Measurements from ENCODE around the gene HYAL3.
"Not testable (repeated sequence)": the region's sequence is repeated elsewhere in the genome, so short reads cannot be mapped to it uniquely, and the experiment has no call there.

Gene HYAL3

GRCh38 chr3:50312041-50312440 is 12.8 kb upstream of the HYAL3 start:
- not testable (repeated sequence) for DNase-seq

GRCh38 chr3:50304601-50305000 is 5.4 kb upstream of the HYAL3 start:
- DNase-seq = no peak

- no peak for DNase-seq
Observed at GRCh38 chr3:50303013-50303815, 4.0 kb upstream of the HYAL3 start, which contains the start of gene HYAL1. Gene HYAL1 (minus strand): TSS chr3:50303574. CDS start chr3:50302956, 618 bp downstream.

GRCh38 chr3:50302095-50303012 is 3.1 kb upstream of the HYAL3 start:
- no peak for DNase-seq

- DNase-seq = no peak
Observed at GRCh38 chr3:50300681-50301254, 1.6 kb upstream of the HYAL3 start.

GRCh38 chr3:50299929-50300680 is 900 bp upstream of the HYAL3 start:
- no peak for DNase-seq

GRCh38 chr3:50299638-50299928 is 378 bp upstream of the HYAL3 start:
- no peak for DNase-seq

GRCh38 chr3:50297896-50298725 is 1.1 kb downstream of the HYAL3 start:
- no peak for DNase-seq

- no peak for DNase-seq
Observed at GRCh38 chr3:50297384-50297775, 1.8 kb downstream of the HYAL3 start.

GRCh38 chr3:50296721-50297383 is 2.4 kb downstream of the HYAL3 start:
- no peak for DNase-seq

- no peak for DNase-seq
Observed at GRCh38 chr3:50295553-50296431, 3.4 kb downstream of the HYAL3 start.

- no peak for DNase-seq
Observed at GRCh38 chr3:50294492-50295403, 4.5 kb downstream of the HYAL3 start.

- DNase-seq = no peak
Observed at GRCh38 chr3:50294089-50294488, 5.1 kb downstream of the HYAL3 start.

- no peak for DNase-seq
Observed at GRCh38 chr3:50293079-50293801, 6.0 kb downstream of the HYAL3 start.

GRCh38 chr3:50292159-50293078 is 6.8 kb downstream of the HYAL3 start, which contains the start of gene IFRD2:
Gene IFRD2 (minus strand): TSS chr3:50292429. CDS start chr3:50292274, 155 bp downstream.
- DNase-seq = peak; percentile 85

GRCh38 chr3:50290161-50290641 is 9.0 kb downstream of the HYAL3 start:
- DNase-seq = no peak

- DNase-seq = no peak
Observed at GRCh38 chr3:50289130-50289529, 10.1 kb downstream of the HYAL3 start.

Data from DMS79 treated with DMSO at 0.1 percent for 48 hours (cell line).